ENCODE measurements around the gene SPO11.

Gene SPO11

DNA sequence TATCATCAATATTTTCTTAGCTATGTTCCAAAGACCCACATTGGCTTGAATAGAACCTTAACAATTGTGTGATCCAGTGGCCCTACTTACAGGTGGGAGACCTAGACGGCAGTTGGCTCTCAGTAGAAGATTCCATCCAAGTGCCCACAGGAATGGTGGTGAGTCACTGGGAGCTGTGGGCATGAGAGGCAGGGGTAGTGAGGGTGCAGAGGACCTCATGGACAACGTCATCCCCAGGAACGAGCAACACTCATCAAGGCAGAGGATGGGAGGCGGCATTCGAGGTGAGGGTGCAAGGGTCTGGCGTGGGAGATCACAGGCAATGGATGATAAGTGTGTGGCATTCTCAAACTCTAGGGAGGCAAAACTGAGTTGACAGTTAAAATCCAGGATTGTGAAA is 17.5 kb upstream of the SPO11 start:
- no peak overlapping the region for H3K4me3 ChIP-seq (ENCODE audit: low read length)
- no peak overlapping the region for H3K9ac ChIP-seq (ENCODE audit: low read length)
- H3K9me3 ChIP-seq (ENCODE audit: control insufficient read depth, low read length): no peaks in the 10 kb centered on the region
- H3K36me3 ChIP-seq (ENCODE audit: control insufficient read depth, insufficient read depth, low read length, severe bottlenecking): no peaks in the 10 kb centered on the region
- H3K27me3 ChIP-seq (replicated peaks; ENCODE audit: control insufficient read depth, insufficient read depth, low read length): peaks cover 62% of the 10 kb centered on the region
- peaks cover 8% of the 10 kb centered on the region for H3K4me1 ChIP-seq (ENCODE audit: control insufficient read depth, insufficient read depth, low read length)
- DNase-seq (ENCODE audit: low read depth): no peak

DNA sequence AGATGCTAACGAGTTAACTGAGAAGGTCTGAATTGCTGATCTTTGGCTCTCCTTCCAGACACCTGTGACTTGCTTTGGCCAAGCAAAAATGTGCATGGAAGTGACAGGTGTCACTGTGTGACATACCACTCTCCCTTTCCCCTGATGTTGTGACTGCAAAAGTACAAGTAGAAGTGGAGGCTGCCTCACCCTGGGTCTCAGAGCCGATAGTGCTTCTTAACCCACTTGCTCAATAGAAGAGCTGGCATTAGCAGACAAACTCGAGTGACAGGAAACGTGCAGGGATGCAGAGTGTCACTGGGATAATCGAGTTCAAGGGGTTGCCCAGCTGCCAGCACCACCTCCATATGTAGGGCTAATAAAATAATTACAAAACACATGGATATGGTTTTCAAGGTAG is 16.4 kb upstream of the SPO11 start:
- no peak overlapping the region for H3K4me3 ChIP-seq (ENCODE audit: low read length)
- no peaks in the 10 kb centered on the region for H3K36me3 ChIP-seq (ENCODE audit: control insufficient read depth, insufficient read depth, low read length, severe bottlenecking)
- no peak overlapping the region for H3K9ac ChIP-seq (ENCODE audit: low read length)
- no peak for DNase-seq (ENCODE audit: low read depth)
- H3K4me1 ChIP-seq (ENCODE audit: control insufficient read depth, insufficient read depth, low read length): peaks cover 8% of the 10 kb centered on the region
- peaks cover 54% of the 10 kb centered on the region for H3K27me3 ChIP-seq (replicated peaks; ENCODE audit: control insufficient read depth, insufficient read depth, low read length)
- no peaks in the 10 kb centered on the region for H3K9me3 ChIP-seq (ENCODE audit: control insufficient read depth, low read length)

DNA sequence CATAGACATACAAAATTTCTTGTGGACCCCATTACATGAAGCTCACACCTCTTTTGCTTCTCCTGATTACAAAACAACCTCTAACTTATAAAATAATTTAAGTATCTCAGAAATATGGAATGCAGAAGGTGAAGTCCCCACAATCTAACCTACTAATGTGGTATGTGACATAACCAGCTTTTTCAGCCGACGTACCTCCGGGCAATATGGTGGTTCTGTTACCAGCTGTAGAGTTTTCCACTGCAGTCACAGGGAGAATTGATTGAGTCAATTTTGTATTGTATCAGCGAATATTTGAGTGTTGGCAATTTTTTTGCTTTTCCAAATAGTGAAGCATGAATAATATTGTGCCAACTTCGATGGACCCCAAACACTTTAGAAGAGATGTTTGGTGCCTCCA is 15.7 kb upstream of the SPO11 start:
- Histone ChIP-seq H3K36me3 (ENCODE audit: control insufficient read depth, insufficient read depth, low read length, severe bottlenecking) (no peaks in the 10 kb centered on the region), H3K9me3 (ENCODE audit: control insufficient read depth, low read length) (no peaks in the 10 kb centered on the region), H3K4me3 (ENCODE audit: low read length) (no peak overlapping the region), H3K27me3 (replicated peaks; ENCODE audit: control insufficient read depth, insufficient read depth, low read length) (peaks cover 47% of the 10 kb centered on the region), H3K9ac (ENCODE audit: low read length) (no peak overlapping the region), H3K4me1 (ENCODE audit: control insufficient read depth, insufficient read depth, low read length) (peaks cover 8% of the 10 kb centered on the region)
- DNase-seq (ENCODE audit: low read depth): no peak

DNA sequence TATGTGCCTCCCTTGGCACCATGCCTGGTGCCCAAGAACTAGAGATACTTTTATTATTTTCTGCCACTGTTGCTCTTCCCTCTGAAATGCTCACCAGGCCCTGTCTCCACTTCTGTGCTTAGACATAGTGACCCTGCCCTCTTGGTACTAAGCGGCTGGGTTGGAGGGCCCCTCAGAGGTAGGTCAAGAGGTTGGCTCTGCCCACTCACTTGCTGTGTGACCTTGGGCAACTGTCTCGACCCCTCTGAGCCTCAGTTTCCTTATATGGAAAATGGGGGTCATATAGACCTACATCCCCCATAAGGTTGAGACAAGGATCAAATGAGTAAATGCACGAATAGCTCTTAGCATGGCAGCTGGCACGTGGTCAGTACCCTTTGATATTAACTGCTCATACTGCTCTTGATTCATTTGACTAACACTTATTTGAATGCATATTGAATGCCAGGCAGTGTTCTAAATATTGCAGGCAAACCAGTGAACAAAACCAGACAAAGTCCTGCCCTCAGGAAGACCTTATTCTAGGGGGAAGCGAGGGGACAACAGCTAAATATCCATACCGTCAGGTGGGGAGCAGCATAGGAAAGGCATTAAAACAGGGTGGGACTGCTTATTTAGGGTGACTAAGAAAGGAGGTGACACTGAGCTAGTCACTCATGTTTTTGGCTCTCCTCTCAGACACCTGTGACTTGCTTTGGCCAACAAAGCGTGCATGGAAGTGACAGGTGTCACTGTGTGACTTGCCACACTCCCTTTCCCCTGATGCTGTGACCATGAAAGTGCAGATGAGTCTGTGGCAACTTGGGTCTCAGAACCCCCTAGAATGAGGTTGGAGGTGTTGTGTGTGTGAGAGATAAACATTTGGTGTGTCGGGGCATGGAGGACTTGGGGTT is 14.3 kb upstream of the SPO11 start:
- peaks cover 8% of the 10 kb centered on the region for H3K4me1 ChIP-seq (ENCODE audit: control insufficient read depth, insufficient read depth, low read length)
- peaks cover 42% of the 10 kb centered on the region for H3K27me3 ChIP-seq (replicated peaks; ENCODE audit: control insufficient read depth, insufficient read depth, low read length)
- H3K4me3 ChIP-seq (ENCODE audit: low read length): no peak overlapping the region
- no peaks in the 10 kb centered on the region for H3K9me3 ChIP-seq (ENCODE audit: control insufficient read depth, low read length)
- H3K9ac ChIP-seq (ENCODE audit: low read length): no peak overlapping the region
- no peaks in the 10 kb centered on the region for H3K36me3 ChIP-seq (ENCODE audit: control insufficient read depth, insufficient read depth, low read length, severe bottlenecking)
- no peak for DNase-seq (ENCODE audit: low read depth)

DNA sequence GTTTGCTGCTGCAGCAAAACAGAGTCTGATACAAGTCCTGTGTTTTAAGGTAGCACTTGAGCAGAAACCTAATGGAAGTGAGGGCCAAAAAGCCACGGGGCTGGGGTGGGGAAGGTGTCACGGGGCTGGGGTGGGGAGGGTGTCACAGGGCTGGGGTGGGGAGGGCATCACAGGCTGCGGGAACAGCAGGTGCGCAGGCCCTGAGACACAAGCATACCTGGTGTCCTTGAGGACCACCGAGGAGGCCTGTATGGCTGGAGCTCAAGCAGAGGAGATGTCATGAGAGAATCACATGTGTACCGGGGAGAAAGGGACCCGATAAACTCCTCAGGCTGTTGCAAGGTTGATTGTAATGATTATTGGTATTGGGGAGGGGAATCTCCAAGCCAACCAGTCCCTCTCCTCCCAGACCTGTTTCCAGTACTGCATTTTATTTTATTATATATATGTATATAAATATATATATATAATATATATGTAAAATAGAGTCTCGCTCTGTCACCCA is 13.6 kb upstream of the SPO11 start:
- DNase-seq (ENCODE audit: low read depth): no peak
- Histone ChIP-seq H3K9me3 (ENCODE audit: control insufficient read depth, low read length) (no peaks in the 10 kb centered on the region), H3K27me3 (replicated peaks; ENCODE audit: control insufficient read depth, insufficient read depth, low read length) (peaks cover 38% of the 10 kb centered on the region), H3K4me3 (ENCODE audit: low read length) (no peak overlapping the region), H3K36me3 (ENCODE audit: control insufficient read depth, insufficient read depth, low read length, severe bottlenecking) (no peaks in the 10 kb centered on the region), H3K4me1 (ENCODE audit: control insufficient read depth, insufficient read depth, low read length) (peaks cover 8% of the 10 kb centered on the region), H3K9ac (ENCODE audit: low read length) (no peak overlapping the region)

DNA sequence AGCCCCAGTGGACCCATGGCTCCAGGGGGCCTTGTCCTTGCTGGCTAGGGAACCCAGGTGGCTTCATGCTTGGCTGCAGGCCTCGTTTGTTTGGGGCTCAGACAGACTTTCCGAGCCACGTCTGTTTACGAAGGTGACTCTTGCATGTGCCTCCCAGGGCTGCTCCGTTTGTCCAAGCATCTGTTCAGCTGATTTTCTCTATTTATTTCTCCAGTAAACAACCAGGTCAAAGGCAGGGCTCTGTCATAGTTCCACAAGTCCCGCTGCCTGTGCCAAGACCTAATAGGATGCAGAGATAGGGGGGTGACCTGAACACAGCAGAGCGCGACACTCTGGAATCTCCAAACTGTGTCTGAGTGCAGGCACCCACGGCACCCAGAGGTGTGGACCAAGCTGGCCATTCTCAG is 12.8 kb upstream of the SPO11 start:
- no peaks in the 10 kb centered on the region for H3K9me3 ChIP-seq (ENCODE audit: control insufficient read depth, low read length)
- H3K27me3 ChIP-seq (replicated peaks; ENCODE audit: control insufficient read depth, insufficient read depth, low read length): peaks cover 38% of the 10 kb centered on the region
- no peaks in the 10 kb centered on the region for H3K36me3 ChIP-seq (ENCODE audit: control insufficient read depth, insufficient read depth, low read length, severe bottlenecking)
- H3K4me1 ChIP-seq (ENCODE audit: control insufficient read depth, insufficient read depth, low read length): peaks cover 8% of the 10 kb centered on the region
- H3K9ac ChIP-seq (ENCODE audit: low read length): no peak overlapping the region
- H3K4me3 ChIP-seq (ENCODE audit: low read length): no peak overlapping the region
- DNase-seq (ENCODE audit: low read depth): no peak

DNA sequence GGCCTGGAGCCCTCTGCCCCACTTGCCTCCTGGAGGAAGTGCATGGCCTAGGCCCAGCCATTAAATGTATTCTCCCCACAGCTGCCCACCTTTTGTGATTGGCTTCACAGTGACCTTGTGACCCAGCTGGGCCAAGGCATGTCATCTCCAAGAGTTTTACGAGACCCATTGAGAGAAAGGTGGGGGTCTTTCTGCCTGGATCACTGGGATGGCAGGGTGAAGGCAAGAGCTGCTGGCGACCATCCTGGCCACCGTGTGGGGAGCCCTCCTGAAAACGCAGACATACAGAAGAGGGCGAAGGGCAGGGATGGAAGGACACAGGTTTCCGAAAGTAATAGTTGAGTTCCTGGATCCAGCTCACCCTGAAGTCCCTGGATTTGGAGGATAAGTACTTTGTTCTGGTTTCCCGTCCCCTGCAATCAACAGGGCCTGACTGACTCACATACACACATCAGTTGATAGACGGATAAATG is 12.3 kb upstream of the SPO11 start:
- Histone ChIP-seq H3K36me3 (ENCODE audit: control insufficient read depth, insufficient read depth, low read length, severe bottlenecking) (no peaks in the 10 kb centered on the region), H3K27me3 (replicated peaks; ENCODE audit: control insufficient read depth, insufficient read depth, low read length) (peaks cover 37% of the 10 kb centered on the region), H3K9ac (ENCODE audit: low read length) (no peak overlapping the region), H3K9me3 (ENCODE audit: control insufficient read depth, low read length) (no peaks in the 10 kb centered on the region), H3K4me1 (ENCODE audit: control insufficient read depth, insufficient read depth, low read length) (peaks cover 8% of the 10 kb centered on the region), H3K4me3 (ENCODE audit: low read length) (no peak overlapping the region)
- no peak for DNase-seq (ENCODE audit: low read depth)

DNA sequence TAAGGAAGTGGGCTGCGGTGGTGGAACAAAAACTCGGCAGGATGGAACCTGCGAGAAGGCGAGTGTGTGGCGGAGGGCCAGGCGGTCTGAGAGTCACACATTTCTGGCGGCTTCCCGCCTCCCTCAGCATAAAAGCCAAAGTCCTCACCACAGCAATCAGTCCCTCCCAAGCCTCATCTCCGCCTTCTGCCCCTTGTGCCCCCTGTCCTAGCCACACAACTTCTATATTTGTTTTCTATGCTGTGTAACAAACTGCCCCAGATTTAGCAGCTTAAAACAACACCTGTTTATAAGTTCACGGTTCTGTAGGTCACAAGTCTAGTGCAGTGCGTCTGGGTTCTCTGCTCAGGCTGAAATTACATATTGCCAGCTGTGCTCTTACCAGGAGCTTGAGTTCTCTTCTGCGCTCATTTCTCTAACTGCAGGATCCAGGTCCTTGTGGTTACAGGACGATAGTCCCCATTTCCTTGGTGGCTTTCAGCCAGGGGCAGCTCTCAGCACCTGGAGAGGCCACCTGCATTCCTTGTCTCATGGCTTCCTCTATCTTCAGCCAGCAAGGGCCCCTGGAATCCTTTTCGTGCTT is 11.7 kb upstream of the SPO11 start:
- H3K9ac ChIP-seq (ENCODE audit: low read length): no peak overlapping the region
- H3K36me3 ChIP-seq (ENCODE audit: control insufficient read depth, insufficient read depth, low read length, severe bottlenecking): no peaks in the 10 kb centered on the region
- peaks cover 32% of the 10 kb centered on the region for H3K27me3 ChIP-seq (replicated peaks; ENCODE audit: control insufficient read depth, insufficient read depth, low read length)
- H3K9me3 ChIP-seq (ENCODE audit: control insufficient read depth, low read length): no peaks in the 10 kb centered on the region
- DNase-seq (ENCODE audit: low read depth): no peak
- H3K4me3 ChIP-seq (ENCODE audit: low read length): no peak overlapping the region
- peaks cover 11% of the 10 kb centered on the region for H3K4me1 ChIP-seq (ENCODE audit: control insufficient read depth, insufficient read depth, low read length)

DNA sequence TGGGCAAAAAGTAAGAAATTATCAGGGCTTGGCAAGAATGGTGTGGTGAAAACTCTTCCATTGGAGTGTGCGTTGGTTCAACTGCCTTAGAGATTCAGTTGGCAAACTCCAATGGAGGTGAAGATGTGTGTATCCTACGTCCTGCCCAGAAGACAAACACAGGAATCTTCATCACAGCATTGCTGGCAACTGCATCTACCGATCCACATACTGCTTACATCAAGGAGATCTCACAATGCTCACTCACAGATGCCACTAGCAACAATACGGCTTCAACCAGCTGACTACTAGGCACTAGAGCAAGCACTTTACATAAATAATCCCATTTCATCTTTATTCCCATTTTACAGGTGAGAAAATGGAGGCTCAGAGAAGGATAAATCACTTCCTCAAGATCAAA is 10.0 kb upstream of the SPO11 start:
- no peak overlapping the region for H3K4me3 ChIP-seq (ENCODE audit: low read length)
- no peak for DNase-seq (ENCODE audit: low read depth)
- H3K27me3 ChIP-seq (replicated peaks; ENCODE audit: control insufficient read depth, insufficient read depth, low read length): peaks cover 33% of the 10 kb centered on the region
- H3K4me1 ChIP-seq (ENCODE audit: control insufficient read depth, insufficient read depth, low read length): peaks cover 12% of the 10 kb centered on the region
- no peaks in the 10 kb centered on the region for H3K9me3 ChIP-seq (ENCODE audit: control insufficient read depth, low read length)
- H3K9ac ChIP-seq (ENCODE audit: low read length): no peak overlapping the region
- H3K36me3 ChIP-seq (ENCODE audit: control insufficient read depth, insufficient read depth, low read length, severe bottlenecking): no peaks in the 10 kb centered on the region

DNA sequence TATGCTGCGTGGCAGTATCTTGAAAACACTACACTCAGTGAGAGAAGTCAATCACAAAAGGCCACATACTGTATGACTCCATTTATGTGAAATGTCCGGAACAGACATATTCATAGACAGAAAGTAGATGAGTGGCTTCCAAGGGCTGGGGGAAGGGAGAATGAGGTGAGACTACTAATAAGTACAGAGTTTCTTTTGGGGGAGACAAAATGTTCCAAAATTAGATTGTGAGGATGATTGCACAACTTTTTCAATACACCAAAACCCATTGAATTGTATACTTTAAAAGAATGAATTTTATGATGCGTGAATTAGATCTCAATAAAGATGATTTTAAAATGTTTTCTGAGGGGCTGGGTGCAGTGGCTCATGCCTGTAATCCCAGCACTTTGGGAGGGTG is 9.2 kb upstream of the SPO11 start:
- H3K9me3 ChIP-seq (ENCODE audit: control insufficient read depth, low read length): no peaks in the 10 kb centered on the region
- H3K4me1 ChIP-seq (ENCODE audit: control insufficient read depth, insufficient read depth, low read length): peaks cover 7% of the 10 kb centered on the region
- no peaks in the 10 kb centered on the region for H3K36me3 ChIP-seq (ENCODE audit: control insufficient read depth, insufficient read depth, low read length, severe bottlenecking)
- peaks cover 33% of the 10 kb centered on the region for H3K27me3 ChIP-seq (replicated peaks; ENCODE audit: control insufficient read depth, insufficient read depth, low read length)
- no peak overlapping the region for H3K4me3 ChIP-seq (ENCODE audit: low read length)
- H3K9ac ChIP-seq (ENCODE audit: low read length): no peak overlapping the region
- no peak for DNase-seq (ENCODE audit: low read depth)

DNA sequence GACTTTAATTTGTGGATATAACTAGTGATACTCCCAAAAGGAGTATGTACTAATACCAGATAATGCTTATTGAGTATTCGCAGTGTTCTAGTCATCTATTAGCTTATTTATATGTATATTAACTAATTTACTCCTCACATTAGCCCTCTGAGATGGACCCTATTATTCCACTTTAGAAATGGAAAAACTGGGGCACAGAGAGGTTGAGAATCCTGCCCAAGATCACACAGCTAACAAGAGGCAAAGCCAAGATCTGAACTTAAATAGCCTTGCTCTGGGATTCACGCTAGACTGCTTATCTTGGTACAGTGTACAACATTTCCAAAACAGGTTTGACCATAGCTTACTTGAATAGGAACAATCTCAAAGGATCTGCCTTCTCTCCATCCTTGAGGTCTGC is 8.5 kb upstream of the SPO11 start:
- H3K27me3 ChIP-seq (replicated peaks; ENCODE audit: control insufficient read depth, insufficient read depth, low read length): peaks cover 29% of the 10 kb centered on the region
- H3K36me3 ChIP-seq (ENCODE audit: control insufficient read depth, insufficient read depth, low read length, severe bottlenecking): no peaks in the 10 kb centered on the region
- H3K4me1 ChIP-seq (ENCODE audit: control insufficient read depth, insufficient read depth, low read length): peaks cover 7% of the 10 kb centered on the region
- H3K9ac ChIP-seq (ENCODE audit: low read length): no peak overlapping the region
- H3K4me3 ChIP-seq (ENCODE audit: low read length): no peak overlapping the region
- H3K9me3 ChIP-seq (ENCODE audit: control insufficient read depth, low read length): no peaks in the 10 kb centered on the region
- DNase-seq (ENCODE audit: low read depth): no peak
